HG02840 (cell line): ENCODE results near the gene SLC25A10.

Experiments
- ATAC-seq: cut with Tn5 transposase; IDR thresholded peaks from one replicate; pipeline ENCODE4 v1.9.1; 2021; ENCODE audit warnings: mild to moderate bottlenecking, moderate library complexity, moderate number of reproducible peaks; ENCODE audit not compliant: unreplicated experiment, low FRiP score

SLC25A10 gene

GRCh38 chr17:81741594-81742452 lies 29.7 kb downstream of the SLC25A10 start:
- ATAC-seq = no peak
